Body of pancreas (tissue), 4 donors: Measurements from ENCODE around the gene NAPA. TPM values are rescaled to one million over a fixed set of nuclear protein-coding genes. Genes with fewer than 3 reads are reported as not detected.

Source experiments
- ATAC-seq: fragments of 150-250 bp; one replicate; pipeline ENCODE4 v1.9.1; 2016
- DNase-seq, 4 donors: peaks; one replicate each; pipeline ENCODE4 v3.0.0-alpha.2; 2019
- H3K27ac ChIP-seq, 4 donors: fragments of 200-600 bp; sonication (generic); 1 replicate in 3 of 4; 2 replicates in 1 of 4; pipeline versions ENCODE4 v1.5.1 to v1.6.1; 2016 to 2019; ENCODE audit warnings: mild to moderate bottlenecking in 1 of 4, mixed read lengths in 1 of 4, moderate library complexity in 1 of 4
- H3K27me3 ChIP-seq, 2 donors: fragments of 200-600 bp; sonication (generic); one replicate each; pipeline ENCODE4 v1.6.0; 2016; ENCODE audit warnings: mild to moderate bottlenecking in 1 of 2
- H3K36me3 ChIP-seq, 2 donors: fragments of 200-600 bp; sonication (generic); replicated peaks in 1 of 2; 2 replicates each; pipeline ENCODE4 v1.5.1; 2016; ENCODE audit warnings: low read depth in 2 of 2; ENCODE audit not compliant: insufficient read depth in 1 of 2
- H3K4me1 ChIP-seq: fragments of 200-600 bp; sonication (generic); one replicate; pipeline ENCODE4 v1.6.0; 2016
- H3K4me3 ChIP-seq, 2 donors: fragments of 200-600 bp; sonication (generic); 1 replicate in 1 of 2; 2 replicates in 1 of 2; pipeline ENCODE4 v1.5.1; 2016 to 2019
- H3K9me3 ChIP-seq, 3 donors: fragments of 200-600 bp; sonication (generic); 1 replicate in 2 of 3; 2 replicates in 1 of 3; pipeline ENCODE4 v1.5.1; 2016
- CTCF ChIP-seq, 7 experiments: fragments of 450-650 bp in 4 of 7; fragments of 200-600 bp in 3 of 7; sonication (generic) in 3 of 7; IDR thresholded peaks; one replicate each; pipeline ENCODE4 v1.5.1; 2016 to 2019; ENCODE audit warnings: antibody characterized with exemption in 7 of 7
- POLR2A ChIP-seq, 3 donors: fragments of 450-650 bp; IDR thresholded peaks; one replicate each; pipeline ENCODE4 v1.6.1; 2016; ENCODE audit warnings: antibody characterized with exemption in 3 of 3, mild to moderate bottlenecking in 2 of 3
- WGBS, 2 donors: methylation state at CpG; one replicate each; pipeline ENCODE4 v1.1.5; 2017; 5-methylcytosine and 5-hydroxymethylcytosine counted together
- intact Hi-C: fragments of 100-400 bp; cut with DNase I; formaldehyde crosslinking; loops from one replicate; pipeline ENCODE4 v1.15.1; 2023
- total RNA-seq, 2 donors: library from RNA; depleted of rRNA; stranded (reverse); fragments of >200 nt; gene quantifications; one replicate each; pipeline ENCODE4 v1.1.0, GENCODE V29; 2016

NAPA gene
- total RNA-seq, 2 donors from 2014 or later = 71.5 to 94.9 TPM

GRCh38 chr19:47503826-47504150 is 11.1 kb downstream of the NAPA start:
- intact Hi-C loops = no loop called here
- peaks cover 37% of the 10 kb centered on the region for H3K4me1 ChIP-seq

GRCh38 chr19:47503130-47503825 is 11.6 kb downstream of the NAPA start:
- no peak for DNase-seq
- no peak for ATAC-seq
- H3K9me3 ChIP-seq = no peaks in the 10 kb centered on the region
- TF ChIP-seq POLR2A (IDR thresholded peaks at IDR 0.05) (no peak), CTCF (IDR thresholded peaks at IDR 0.05) (no peak)
- peaks cover 35% of the 10 kb centered on the region for H3K4me1 ChIP-seq
- no peak overlapping the region for H3K27ac ChIP-seq
- peaks cover 0 to 11% of the 10 kb centered on the region in 2 donors for H3K36me3 ChIP-seq
- 79 to 82% methylated on average over 10 to 13 of the region's 13 CpGs for WGBS, 2 donors
- H3K4me3 ChIP-seq = no peak overlapping the region
- H3K27me3 ChIP-seq = no peaks in the 10 kb centered on the region
- intact Hi-C loops = no loop called here

More at GRCh38 chr19:47503826-47504150, 11.1 kb downstream of the NAPA start:
- 68 to 100% methylated on average over 2 to 5 of the region's 5 CpGs for WGBS, 2 donors
- Histone ChIP-seq H3K9me3 (no peaks in the 10 kb centered on the region), H3K27me3 (no peaks in the 10 kb centered on the region), H3K36me3 (peaks cover 0 to 11% of the 10 kb centered on the region in 2 donors), H3K27ac (no peak overlapping the region), H3K4me3 (no peak overlapping the region)
- ATAC-seq (no peak), DNase-seq (no peak)
- TF ChIP-seq CTCF (IDR thresholded peaks at IDR 0.05) (no peak), POLR2A (IDR thresholded peaks at IDR 0.05) (no peak)

GRCh38 chr19:47499863-47500830 is 14.7 kb downstream of the NAPA start:
- H3K4me3 ChIP-seq = no peak overlapping the region
- no peaks in the 10 kb centered on the region for H3K9me3 ChIP-seq
- H3K36me3 ChIP-seq = peaks cover 0 to 18% of the 10 kb centered on the region in 2 donors
- intact Hi-C loops = no loop called here
- no peak for DNase-seq
- WGBS, 2 donors = 86 to 89% methylated on average over 25 to 32 of the region's 32 CpGs
- no peak for ATAC-seq
- H3K4me1 ChIP-seq = peaks cover 8% of the 10 kb centered on the region
- no peak for TF ChIP-seq POLR2A (IDR thresholded peaks at IDR 0.05)
- TF ChIP-seq CTCF (IDR thresholded peaks at IDR 0.05) = no peak
- no peak overlapping the region for H3K27ac ChIP-seq
- no peaks in the 10 kb centered on the region for H3K27me3 ChIP-seq

GRCh38 chr19:47499371-47499770 is 15.5 kb downstream of the NAPA start:
- no peak for TF ChIP-seq CTCF (IDR thresholded peaks at IDR 0.05)
- no peak for TF ChIP-seq POLR2A (IDR thresholded peaks at IDR 0.05)
- Histone ChIP-seq H3K4me3 (no peak overlapping the region), H3K4me1 (peaks cover 8% of the 10 kb centered on the region), H3K9me3 (no peaks in the 10 kb centered on the region), H3K27ac (no peak overlapping the region), H3K27me3 (no peaks in the 10 kb centered on the region), H3K36me3 (peaks cover 0 to 18% of the 10 kb centered on the region in 2 donors)
- ATAC-seq (no peak), DNase-seq (no peak)
- intact Hi-C loops = no loop called here
- 83 to 95% methylated on average over 6 to 7 of the region's 7 CpGs for WGBS, 2 donors
